Occipital lobe (tissue), 2 donors: ENCODE measurements around the gene SHROOM3. TPM values are rescaled to one million over a fixed set of nuclear protein-coding genes. Genes with fewer than 3 reads are reported as not detected.

Experiments used
- DNase-seq: peaks from one replicate; lab custom pipeline; 2025; lab: John Stamatoyannopoulos, UW
- total RNA-seq: library from RNA; depleted of rRNA; stranded (reverse); fragments of >200 nt; gene quantifications from one replicate; pipeline ENCODE4 v1.2.3, GENCODE V29; 2014

The SHROOM3 gene
- total RNA-seq, 1 donor from 2014 or later, result 17.8 TPM

DNA sequence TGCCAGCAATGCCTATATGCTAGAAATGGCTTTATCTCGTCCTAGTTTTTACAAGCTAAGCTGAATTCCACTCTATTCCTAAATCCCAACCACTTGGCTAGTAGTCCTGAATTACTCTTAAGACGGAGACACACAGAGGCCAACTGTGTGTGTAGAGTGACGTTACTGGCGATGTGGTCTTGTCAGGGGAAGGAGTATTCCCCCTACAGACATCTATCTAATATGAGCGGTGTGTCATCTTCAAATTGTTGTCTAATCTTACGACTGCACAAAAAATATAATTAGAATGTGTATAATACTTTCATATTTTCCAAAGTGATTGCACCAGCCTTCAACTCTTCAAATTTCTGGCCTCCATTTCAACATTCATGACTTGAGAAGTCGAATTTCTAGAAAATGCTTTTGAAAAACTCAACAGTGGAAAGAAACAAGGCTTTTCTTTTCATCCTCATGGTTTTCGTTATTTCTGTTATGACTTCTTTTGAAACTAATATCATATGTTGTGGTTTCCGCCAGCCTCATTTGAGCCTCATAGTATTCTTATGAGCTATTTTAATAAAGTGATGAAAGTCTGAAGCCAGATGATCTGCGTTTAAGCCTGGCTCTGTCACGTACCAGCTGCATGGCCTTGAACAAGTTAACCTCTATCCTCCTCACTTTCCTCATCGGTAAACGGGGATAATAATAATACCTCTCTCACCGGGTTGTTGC, 330.6 kb downstream of the SHROOM3 start:
- no peak for DNase-seq

DNA sequence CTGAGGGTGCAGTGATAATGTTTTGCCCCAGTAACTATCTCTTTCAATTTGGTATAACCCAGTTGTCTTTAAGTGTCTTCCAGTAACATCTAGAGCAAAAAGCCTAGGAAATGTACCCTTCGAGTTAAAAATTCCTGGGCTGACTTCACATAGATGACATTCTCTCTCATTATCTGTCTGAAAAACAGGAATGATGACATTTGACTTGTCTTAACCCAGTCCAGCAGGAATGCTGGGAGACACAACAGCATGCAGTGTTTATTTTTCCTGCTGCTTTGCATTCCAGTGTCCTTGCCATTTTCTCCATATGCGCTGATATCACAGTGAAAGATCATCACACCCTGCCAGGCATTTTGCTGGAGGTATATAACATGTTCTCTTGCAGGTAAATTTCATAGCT, 333.0 kb downstream of the SHROOM3 start:
- no peak for DNase-seq

DNA sequence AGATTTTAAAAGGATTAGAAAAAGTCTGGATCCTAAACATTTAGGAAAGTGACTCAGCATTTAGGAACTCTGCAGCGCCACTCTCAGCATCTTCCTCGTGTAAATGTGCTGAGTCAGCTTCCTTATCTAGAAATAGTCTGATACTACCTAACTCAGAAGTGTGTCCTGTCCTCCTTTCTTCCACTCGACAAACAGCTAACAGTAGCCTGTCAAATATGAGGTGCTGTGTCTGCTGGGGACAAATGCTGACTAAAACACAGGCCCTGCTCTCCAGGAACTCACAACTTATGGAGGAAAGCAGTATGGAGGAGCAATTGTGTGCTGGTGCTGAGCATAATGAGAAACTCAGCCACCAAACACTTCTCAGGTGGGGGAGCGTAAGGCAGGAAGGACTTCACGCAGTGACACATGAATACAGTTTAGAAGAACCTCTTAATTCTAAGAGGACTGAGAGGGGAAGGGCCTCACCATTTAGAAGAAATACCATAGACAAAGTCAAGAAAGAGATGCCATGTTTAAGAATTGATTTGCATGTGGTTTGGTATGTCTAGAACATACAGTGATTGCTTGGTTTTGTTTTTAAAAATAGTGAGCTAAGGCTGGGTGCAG, 337.6 kb downstream of the SHROOM3 start:
- no peak for DNase-seq

DNA sequence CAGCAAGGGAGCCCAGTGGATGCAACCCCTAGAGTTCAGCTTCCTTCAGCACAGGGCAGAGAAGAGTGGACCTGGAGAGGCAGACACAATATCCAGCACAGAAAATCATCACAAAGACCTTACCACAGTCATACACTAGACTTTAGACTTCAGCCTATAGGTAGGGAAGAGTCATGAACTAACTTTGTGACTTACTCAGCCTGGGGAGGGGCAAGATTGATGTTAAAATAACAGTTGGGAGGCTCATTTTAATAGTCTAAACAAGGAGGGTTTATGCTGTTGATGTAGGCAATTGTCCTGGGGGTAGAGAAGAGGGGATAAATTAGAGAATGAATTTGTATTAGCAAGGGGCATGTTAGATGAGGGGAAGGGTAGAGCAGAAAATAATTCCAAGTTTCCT, 338.7 kb downstream of the SHROOM3 start:
- DNase-seq, result no peak

DNA sequence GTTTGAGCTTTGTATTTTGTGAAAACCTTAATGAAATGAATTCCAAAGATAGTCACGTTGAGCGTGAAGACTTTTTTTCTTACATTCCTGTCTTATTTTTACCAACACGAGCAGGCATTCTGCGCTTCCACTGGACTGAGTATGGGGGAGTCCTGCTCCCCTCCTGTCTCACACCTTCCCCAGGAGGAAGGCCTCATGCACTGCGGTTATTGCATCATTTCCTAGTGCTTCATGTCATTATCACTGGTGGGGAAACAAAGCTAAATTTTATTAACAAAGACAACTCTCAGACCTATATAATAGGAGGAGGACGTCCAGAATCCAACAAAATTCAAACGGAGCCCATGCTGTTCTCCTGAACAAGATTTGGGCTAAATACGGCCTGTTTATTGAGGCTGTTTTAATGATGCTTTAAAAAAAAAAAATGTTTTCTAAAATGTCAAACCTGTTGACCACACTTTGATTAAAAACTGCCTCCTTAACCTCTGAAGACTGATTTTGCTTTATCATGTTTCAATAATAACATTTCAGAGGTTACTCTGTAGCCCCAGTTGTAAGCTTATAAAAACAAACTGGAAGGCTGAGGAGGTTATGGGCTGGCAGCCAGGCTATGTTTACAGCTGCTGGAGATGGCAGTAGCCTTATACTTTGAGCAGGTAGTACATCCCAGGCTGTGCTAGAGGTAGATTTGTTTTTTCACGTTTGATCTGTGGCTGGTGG, 344.9 kb downstream of the SHROOM3 start:
- no peak for DNase-seq

DNA sequence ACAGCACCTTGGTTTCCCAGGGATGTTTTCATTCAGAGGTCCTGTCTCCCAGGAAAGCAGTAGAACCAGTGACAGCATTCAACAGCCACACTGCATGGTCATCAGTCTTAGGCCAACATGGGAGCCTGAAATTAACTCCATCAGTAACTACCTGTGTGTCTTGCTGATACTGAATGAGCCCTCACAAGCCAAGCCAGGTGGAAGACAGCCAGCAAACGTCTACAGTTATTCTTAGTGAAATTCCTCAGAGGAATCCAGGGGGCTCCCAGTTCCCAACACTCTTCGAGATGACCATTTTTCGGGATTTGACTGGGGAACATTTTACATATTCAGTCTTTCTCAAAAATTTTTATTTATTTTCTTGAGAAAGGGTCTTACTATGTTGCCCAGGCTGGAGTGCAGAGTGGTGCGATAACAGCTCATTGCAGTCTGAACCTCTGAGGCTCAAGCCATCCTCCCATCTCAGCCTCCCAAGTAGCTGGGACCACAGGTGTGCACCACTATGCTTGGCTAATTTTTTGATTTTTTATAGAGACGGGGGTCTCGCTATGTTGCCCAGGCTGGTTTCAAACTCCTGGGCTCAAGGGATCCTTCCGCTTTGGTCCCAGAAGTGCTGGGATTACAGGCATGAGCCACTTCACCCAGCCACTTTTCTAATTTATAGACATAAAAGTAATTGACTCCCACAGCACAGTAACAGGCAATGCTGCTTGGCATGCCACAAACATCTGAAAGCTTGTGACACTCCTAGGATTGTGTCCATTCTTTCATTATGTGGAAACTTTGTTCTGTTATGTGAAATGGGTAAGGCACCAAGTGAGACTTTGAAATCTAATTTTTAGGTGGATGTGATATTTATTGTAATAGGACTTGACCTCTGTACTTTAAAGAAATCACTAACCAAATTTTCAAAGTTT, 346.0 kb downstream of the SHROOM3 start:
- no peak for DNase-seq

DNA sequence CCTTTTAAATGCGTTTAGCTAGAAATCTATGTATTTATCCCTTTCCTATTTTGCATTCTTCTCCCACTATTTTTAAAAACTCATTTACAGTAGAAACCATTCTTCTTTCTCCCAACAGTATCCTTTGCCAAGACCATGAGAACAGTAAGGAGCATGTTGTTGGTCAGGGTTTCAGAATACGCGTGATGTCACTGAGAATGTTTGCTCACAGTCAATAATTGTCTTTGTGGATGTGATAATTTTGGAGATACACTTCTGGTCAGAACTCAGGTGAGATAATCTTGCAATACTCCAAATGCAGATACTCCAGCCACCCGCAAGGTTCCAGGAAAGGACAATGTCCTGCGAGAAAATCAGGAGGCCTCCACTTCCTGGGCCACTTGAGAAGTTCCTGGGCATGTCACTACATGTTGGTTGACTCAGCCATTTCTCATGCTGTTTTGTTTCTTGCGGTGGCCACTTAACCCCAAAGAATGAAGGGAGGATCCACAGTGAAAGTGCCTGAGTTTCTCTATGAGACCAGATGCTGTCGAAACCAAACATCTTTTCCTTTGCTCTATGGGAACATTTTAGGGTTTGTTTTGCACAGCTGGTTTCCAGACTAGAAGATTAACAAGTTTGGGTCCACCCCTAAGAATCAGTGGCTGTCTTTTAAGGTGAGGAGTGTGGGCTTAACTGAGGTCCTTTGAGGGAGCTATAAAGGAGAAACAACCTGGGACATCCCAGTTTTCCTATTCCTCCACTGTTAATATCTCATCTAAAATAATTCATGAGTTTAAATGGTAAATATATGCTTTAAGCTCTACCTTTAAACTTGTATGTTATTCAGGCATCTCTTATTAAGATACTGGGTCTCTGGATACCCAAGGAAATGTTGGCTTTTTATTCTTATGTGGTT, 346.9 kb downstream of the SHROOM3 start:
- DNase-seq, result no peak

DNA sequence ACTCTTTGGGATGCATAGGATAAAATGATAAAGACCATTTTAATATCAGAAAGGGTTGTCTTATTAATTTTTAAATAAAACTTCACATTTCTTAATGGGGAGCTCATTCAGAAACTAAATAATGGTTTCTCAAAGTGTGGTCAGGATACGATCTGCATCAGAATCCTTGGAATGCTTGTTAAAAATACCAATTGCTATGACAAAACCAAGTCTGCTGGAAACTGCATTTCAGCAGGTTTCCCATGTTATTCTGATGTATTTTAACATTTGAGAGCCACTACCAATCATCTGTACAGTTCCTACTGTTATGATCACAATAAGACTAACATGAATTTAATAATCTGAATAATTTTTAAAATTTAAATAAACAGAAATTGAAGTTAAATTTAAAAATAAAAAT, 347.8 kb downstream of the SHROOM3 start:
- DNase-seq, result no peak

DNA sequence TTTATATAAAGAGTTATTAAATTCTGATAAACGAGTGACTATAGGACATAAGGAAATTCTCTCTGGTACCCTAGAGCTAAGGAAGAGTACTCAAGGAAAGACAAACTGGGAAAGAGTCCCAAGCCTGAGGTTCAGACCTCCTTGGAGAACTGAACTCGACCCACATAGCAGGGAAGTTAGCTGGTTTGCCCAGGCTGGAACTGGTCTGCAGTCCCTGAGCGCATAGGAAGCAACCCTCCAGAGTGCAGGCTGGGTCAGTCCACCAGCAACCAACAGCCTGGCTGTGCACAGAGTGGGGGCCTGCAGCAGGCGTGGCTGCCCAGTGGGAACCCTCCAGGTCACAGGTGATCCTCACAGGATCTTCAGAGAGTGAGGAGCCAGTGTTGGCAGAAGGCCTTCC, 348.8 kb downstream of the SHROOM3 start:
- DNase-seq, result no peak

DNA sequence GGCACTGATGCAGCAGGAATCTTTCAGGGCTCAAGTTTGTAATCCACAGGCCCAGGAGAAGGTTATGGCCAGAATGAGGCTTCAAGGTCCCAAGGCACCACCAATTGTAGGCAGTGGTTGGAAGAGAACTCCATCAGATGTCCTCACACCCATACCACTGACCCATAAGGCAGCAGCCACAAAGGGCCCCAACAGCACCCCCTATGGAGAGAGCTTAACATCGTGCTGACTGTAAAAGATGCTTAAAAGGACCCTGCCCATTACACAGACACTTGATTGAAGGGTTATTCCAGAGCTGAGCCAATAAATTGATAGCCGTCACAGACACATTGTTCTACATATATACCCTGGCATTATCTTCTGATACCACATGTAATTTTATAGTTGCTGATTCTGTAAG, 349.2 kb downstream of the SHROOM3 start:
- no peak for DNase-seq

DNA sequence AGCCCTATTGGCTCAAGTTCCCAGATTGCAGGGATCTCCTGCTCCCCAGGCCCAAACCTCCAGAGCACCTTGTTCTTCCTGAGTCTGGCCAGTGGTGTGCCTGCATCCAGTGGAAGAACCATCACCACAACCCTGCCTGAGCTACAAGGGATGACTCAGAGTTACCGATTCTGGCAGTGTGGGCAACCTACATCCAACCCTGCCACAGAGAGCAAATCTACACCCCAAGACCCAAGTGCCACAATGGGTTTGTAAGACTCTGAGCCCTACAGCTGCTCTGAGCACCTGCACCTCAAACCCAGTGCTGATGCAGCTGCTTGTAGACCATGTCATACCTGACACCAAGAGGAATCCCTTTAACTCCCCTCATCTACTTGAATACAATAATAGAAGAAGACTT, 352.9 kb downstream of the SHROOM3 start:
- DNase-seq, result no peak

DNA sequence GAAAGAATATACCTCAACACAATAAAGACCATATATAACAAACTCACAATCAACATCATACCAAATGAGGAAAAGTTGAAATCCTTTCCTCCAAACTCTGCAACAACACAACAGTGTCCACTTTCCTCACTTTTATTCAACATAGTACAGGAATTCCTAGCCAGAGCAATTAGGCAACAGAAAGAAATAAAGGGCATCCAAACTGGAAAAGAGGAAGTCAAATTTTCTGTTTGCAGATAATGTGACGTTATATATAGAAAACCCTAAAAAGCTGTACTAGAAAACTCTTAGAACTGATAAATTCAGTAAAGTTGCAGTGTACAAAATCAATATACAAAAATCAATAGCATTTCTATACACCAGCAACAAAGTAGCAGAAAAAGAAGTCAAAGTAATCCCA, 355.3 kb downstream of the SHROOM3 start:
- DNase-seq, result no peak

DNA sequence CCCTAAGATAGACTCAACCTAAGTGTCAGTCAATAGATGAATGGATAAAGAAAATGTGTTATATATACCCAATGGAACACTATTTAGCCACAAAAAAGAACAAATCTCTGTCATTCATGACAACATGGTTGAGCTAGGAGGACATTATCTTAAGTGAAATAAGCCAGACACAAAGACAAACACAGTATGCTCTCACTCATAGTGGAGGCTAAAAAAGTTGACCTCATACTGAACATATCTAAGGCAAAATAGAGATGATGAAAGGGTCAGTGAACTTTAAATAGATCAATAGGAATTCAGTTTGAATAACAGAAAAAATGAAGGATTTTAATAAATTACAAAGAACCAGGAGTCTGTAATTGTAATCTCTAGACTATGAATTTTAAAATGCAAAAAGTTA, 356.4 kb downstream of the SHROOM3 start:
- no peak for DNase-seq

DNA sequence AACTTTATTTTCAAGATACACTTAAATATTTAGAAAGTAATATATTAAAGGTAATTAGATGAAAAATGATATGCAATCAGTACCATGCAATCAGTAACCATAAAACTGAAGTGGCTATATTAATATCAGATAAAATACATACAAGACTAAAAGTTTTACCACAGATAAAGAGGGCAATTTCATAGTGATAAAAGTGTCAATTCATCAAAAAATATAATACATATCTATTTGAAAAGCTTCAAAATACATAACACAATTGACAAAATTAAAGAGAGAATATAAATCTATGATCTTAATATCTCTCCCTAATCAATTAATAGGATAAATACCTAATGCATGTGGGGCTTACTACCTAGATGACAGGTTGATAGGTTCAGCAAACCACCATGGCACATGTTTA, 357.4 kb downstream of the SHROOM3 start:
- no peak for DNase-seq

DNA sequence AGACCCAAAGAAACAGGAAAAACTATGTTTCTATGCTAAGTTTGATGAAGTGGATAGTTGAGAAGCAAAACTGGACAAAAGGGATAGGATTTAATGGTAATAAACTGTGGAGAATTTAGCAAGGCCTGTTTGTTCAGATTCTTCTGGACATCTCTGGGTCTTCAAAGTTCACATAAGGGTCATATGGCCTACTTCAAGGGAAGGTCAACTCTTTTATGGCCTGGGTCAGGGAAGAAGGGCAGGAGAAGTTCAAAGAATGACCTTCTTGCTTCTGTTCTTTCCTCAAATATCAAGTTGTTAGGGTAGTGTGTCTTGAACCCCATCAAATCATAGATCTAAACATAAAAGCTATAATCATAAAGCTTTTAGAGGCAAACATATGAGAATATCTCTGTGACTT, 360.2 kb downstream of the SHROOM3 start:
- no peak for DNase-seq

DNA sequence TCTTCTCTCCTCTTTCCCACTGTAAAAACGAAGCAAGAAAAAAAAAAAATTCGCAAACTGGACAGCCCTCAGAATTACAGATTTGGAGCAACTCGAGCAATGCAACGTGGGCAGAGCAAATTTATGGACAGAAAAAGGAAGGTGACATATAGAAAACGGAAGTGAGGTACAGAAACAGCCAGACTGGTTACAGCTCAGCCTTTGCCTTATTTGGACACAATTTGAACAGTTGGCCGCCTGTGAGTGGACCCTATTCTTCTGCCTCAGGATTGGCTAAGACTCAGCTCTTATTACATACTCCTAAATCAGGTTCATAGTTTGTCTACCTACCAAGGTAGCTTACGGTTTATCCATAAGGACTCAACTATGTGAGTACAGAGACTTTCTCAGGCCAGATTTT, 364.1 kb downstream of the SHROOM3 start:
- DNase-seq, result no peak

DNA sequence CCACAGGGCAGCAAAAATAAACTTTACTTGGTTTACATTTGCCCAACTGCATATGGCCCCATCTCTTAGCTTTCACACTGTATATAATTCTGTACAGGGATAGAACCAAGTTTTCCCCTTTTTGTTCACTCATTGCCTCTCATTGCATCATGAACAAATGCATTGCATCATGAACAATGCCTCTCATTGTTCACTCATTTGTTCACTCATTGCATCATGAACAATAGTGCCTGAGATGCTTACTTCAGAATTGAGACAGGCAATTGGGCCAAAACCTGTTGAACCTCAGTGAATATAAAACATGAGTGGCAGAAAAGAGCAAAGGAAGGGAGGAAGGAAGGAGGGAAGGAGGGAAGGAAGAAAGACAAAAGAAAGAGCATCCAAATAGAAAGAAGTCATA, 364.7 kb downstream of the SHROOM3 start:
- DNase-seq, result no peak

DNA sequence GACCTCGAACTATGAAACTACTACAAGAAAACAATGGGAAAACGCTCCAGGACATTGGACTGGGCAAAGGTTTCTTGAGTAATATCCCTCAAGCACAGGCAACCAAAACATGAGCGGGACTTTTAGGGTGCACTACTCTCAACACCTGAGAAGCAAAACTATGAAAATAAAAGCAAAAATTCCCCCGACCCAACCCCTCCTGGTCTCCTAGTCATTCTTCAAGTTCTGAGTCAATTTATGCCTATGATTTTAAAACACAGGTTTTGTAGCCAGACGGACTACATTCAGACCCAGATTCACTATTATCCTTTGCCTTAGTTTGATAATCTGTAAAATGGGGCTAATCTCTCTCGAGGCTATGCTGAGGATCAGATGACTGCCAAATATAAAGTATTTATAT, 365.9 kb downstream of the SHROOM3 start:
- no peak for DNase-seq

DNA sequence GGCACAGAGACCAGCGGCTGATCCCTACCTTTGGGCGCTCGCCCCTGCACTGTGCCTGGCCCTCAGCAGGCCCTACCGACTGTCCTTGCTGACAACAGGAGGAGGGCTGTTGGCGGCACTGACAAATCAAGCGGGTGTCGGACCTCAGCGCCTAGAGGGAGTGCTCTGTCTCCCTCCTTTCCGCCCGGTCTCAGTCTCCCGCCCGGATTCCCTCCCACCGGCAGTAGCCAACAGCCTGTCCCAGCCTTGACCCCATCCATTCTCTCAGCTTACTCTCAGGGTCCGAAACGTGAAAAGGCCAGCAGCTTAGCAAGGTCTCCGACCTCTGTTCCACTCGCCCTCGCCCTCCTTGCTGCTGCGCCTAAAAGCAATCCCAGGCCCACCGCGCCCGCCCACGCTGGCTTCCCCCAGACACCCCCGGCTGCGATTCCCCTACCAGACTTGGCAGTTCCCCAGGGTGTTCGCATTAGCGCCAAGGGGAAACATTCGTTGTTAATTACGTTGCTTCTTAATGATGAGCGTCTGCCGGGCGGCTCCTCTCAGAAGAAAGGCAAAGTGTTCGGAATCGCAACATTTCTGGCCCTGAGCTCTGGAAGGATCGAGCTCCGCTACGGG, 366.7 kb downstream of the SHROOM3 start:
- no peak for DNase-seq
